ENCODE measurements around the gene SH3PXD2A. TPM values are rescaled to one million over a fixed set of nuclear protein-coding genes. Genes with fewer than 3 reads are reported as not detected.
"Not testable (repeated sequence)": the region's sequence is repeated elsewhere in the genome, so short reads cannot be mapped to it uniquely, and the experiment has no call there.

The SH3PXD2A gene
- total RNA-seq, 8 experiments from 2014 or later: 7.8 to 34.3 (median 12.8) TPM

- in situ Hi-C loops (cut with MboI; ENCODE audit: low pct_unique_long_range_greater_than_20kb in 2 of 9, low sequenced_read_pairs in 9 of 9, unreplicated experiment in 9 of 9): loop anchor here in 4 of 9 experiments (25.0 kb wide), 1 partner anchor 141 kb away; no protein-coding TSS in a partner anchor
- peak overlapping the region in 1 of 2 donors; percentile 77 for H3K27ac ChIP-seq
- H3K4me3 ChIP-seq: peak overlapping the region; percentile 45 to 85 (median 77)
- ATAC-seq (replicated peaks in 6 of 8): no peak
- WGBS, 10 experiments: 31 to 92% (median 62%) methylated on average over 2 to 6 of the region's 9 CpGs; no CpG with 5 or more reads in 2 of the 10 experiments
- peaks cover 37 to 42% of the 10 kb centered on the region in 2 donors for H3K4me1 ChIP-seq (replicated peaks in 1 of 2)
These were observed 1.7 kb downstream of the SH3PXD2A start for GRCh38 chr10:103853428-103854264.

- Histone ChIP-seq H3K4me3 (no peak overlapping the region), H3K4me1 (replicated peaks in 1 of 2) (peaks cover 37 to 40% of the 10 kb centered on the region in 2 donors), H3K27ac (no peak overlapping the region)
- WGBS, 10 experiments: 17 to 100% (median 81%) methylated on average over 2 to 7 of the region's 7 CpGs; no CpG with 5 or more reads in 1 of the 10 experiments
- in situ Hi-C loops (cut with MboI; ENCODE audit: low pct_unique_long_range_greater_than_20kb in 2 of 9, low sequenced_read_pairs in 9 of 9, unreplicated experiment in 9 of 9): loop anchor here in 4 of 9 experiments (25.0 kb wide), 1 partner anchor 141 kb away; no protein-coding TSS in a partner anchor
- no peak for ATAC-seq (replicated peaks in 6 of 8)
These were observed 2.5 kb downstream of the SH3PXD2A start for GRCh38 chr10:103852856-103853255.

GRCh38 chr10:103852189-103852711 lies 3.1 kb downstream of the SH3PXD2A start:
- no peak overlapping the region for H3K4me3 ChIP-seq

GRCh38 chr10:103851261-103851660 lies 4.1 kb downstream of the SH3PXD2A start:
- Histone ChIP-seq H3K4me3 (no peak overlapping the region), H3K4me1 (replicated peaks in 1 of 2) (peaks cover 25 to 32% of the 10 kb centered on the region in 2 donors), H3K27ac (no peak overlapping the region)
- in situ Hi-C loops (cut with MboI; ENCODE audit: low pct_unique_long_range_greater_than_20kb in 2 of 9, low sequenced_read_pairs in 9 of 9, unreplicated experiment in 9 of 9): loop anchor here in 4 of 9 experiments (25.0 kb wide), 1 partner anchor 139 kb away; no protein-coding TSS in a partner anchor
- ATAC-seq (replicated peaks in 6 of 8): no peak
- WGBS, 10 experiments: 64 to 100% (median 100%) methylated on average over 1 to 3 of the region's 4 CpGs; no CpG with 5 or more reads in 1 of the 10 experiments

More at GRCh38 chr10:103852189-103852711, 3.1 kb downstream of the SH3PXD2A start:
- Histone ChIP-seq H3K4me1 (replicated peaks in 1 of 2) (peaks cover 31 to 34% of the 10 kb centered on the region in 2 donors), H3K27ac (no peak overlapping the region)
- in situ Hi-C loops (cut with MboI; ENCODE audit: low pct_unique_long_range_greater_than_20kb in 2 of 9, low sequenced_read_pairs in 9 of 9, unreplicated experiment in 9 of 9): loop anchor here in 4 of 9 experiments (25.0 kb wide), 1 partner anchor 140 kb away; no protein-coding TSS in a partner anchor
- WGBS, 10 experiments: 77 to 100% (median 85%) methylated on average over 1 to 4 of the region's 11 CpGs; no CpG with 5 or more reads in 5 of the 10 experiments
- peak in 1 of 8 experiments; percentile 9 for ATAC-seq (replicated peaks in 6 of 8)

- in situ Hi-C loops (cut with MboI; ENCODE audit: low pct_unique_long_range_greater_than_20kb in 2 of 9, low sequenced_read_pairs in 9 of 9, unreplicated experiment in 9 of 9): loop anchor here in 4 of 9 experiments (25.0 kb wide), 1 partner anchor 138 kb away; no protein-coding TSS in a partner anchor
- peaks cover 29 to 36% of the 10 kb centered on the region in 2 donors for H3K4me1 ChIP-seq (replicated peaks in 1 of 2)
- H3K4me3 ChIP-seq: no peak overlapping the region
- ATAC-seq (replicated peaks in 6 of 8): no peak
- WGBS, 10 experiments: 15 to 80% (median 67%) methylated on average over 1 to 3 of the region's 3 CpGs; no CpG with 5 or more reads in 5 of the 10 experiments
- H3K27ac ChIP-seq: no peak overlapping the region
These were observed 4.8 kb downstream of the SH3PXD2A start for GRCh38 chr10:103850572-103850895.

GRCh38 chr10:103849880-103850571 lies 5.3 kb downstream of the SH3PXD2A start:
- Histone ChIP-seq H3K27ac (no peak overlapping the region), H3K4me3 (no peak overlapping the region), H3K4me1 (replicated peaks in 1 of 2) (peaks cover 29 to 36% of the 10 kb centered on the region in 2 donors)
- WGBS, 10 experiments: 0 to 84% (median 65%) methylated on average over 1 to 7 of the region's 8 CpGs
- in situ Hi-C loops (cut with MboI; ENCODE audit: low pct_unique_long_range_greater_than_20kb in 2 of 9, low sequenced_read_pairs in 9 of 9, unreplicated experiment in 9 of 9): loop anchor here in 4 of 9 experiments (25.0 kb wide), 1 partner anchor 138 kb away; no protein-coding TSS in a partner anchor
- peak in 2 of 8 experiments; percentile 5 to 14 for ATAC-seq (replicated peaks in 6 of 8)

- 70 to 93% (median 76%) methylated on average over 2 to 3 of the region's 10 CpGs; no CpG with 5 or more reads in 6 of the 10 experiments for WGBS, 10 experiments
- Histone ChIP-seq H3K27ac (no peak overlapping the region), H3K4me1 (replicated peaks in 1 of 2) (peaks cover 29 to 36% of the 10 kb centered on the region in 2 donors), H3K4me3 (no peak overlapping the region)
- in situ Hi-C loops (cut with MboI; ENCODE audit: low pct_unique_long_range_greater_than_20kb in 2 of 9, low sequenced_read_pairs in 9 of 9, unreplicated experiment in 9 of 9): no loop called here
- no peak for ATAC-seq (replicated peaks in 6 of 8)
These were observed 6.0 kb downstream of the SH3PXD2A start for GRCh38 chr10:103849212-103849877.

GRCh38 chr10:103847909-103848468 lies 7.4 kb downstream of the SH3PXD2A start:
- 40 to 83% (median 60%) methylated on average over 1 to 6 of the region's 8 CpGs; no CpG with 5 or more reads in 4 of the 10 experiments for WGBS, 10 experiments

GRCh38 chr10:103847346-103847745 lies 8.0 kb downstream of the SH3PXD2A start:
- no peak for ATAC-seq (replicated peaks in 6 of 8)
- Histone ChIP-seq H3K4me3 (no peak overlapping the region), H3K4me1 (replicated peaks in 1 of 2) (peaks cover 20 to 22% of the 10 kb centered on the region in 2 donors), H3K27ac (no peak overlapping the region)
- WGBS, 10 experiments: 80 to 100% (median 100%) methylated on average over 1 to 5 of the region's 7 CpGs; no CpG with 5 or more reads in 3 of the 10 experiments
- in situ Hi-C loops (cut with MboI; ENCODE audit: low pct_unique_long_range_greater_than_20kb in 2 of 9, low sequenced_read_pairs in 9 of 9, unreplicated experiment in 9 of 9): no loop called here

More at GRCh38 chr10:103847909-103848468, 7.4 kb downstream of the SH3PXD2A start:
- Histone ChIP-seq H3K4me3 (no peak overlapping the region), H3K27ac (no peak overlapping the region), H3K4me1 (replicated peaks in 1 of 2) (peaks cover 26% of the 10 kb centered on the region in 2 donors)
- in situ Hi-C loops (cut with MboI; ENCODE audit: low pct_unique_long_range_greater_than_20kb in 2 of 9, low sequenced_read_pairs in 9 of 9, unreplicated experiment in 9 of 9): no loop called here
- peak in 1 of 8 experiments; percentile 9 for ATAC-seq (replicated peaks in 6 of 8)

GRCh38 chr10:103845972-103846371 lies 9.4 kb downstream of the SH3PXD2A start:
- in situ Hi-C loops (cut with MboI; ENCODE audit: low pct_unique_long_range_greater_than_20kb in 2 of 9, low sequenced_read_pairs in 9 of 9, unreplicated experiment in 9 of 9): no loop called here
- no peak overlapping the region for H3K27ac ChIP-seq
- 0 to 63% (median 30%) methylated on average over 1 to 3 of the region's 5 CpGs; no CpG with 5 or more reads in 5 of the 10 experiments for WGBS, 10 experiments
- H3K4me1 ChIP-seq (replicated peaks in 1 of 2): peaks cover 18 to 20% of the 10 kb centered on the region in 2 donors
- ATAC-seq (replicated peaks in 6 of 8): peak; percentile 31 to 93 (median 78)
- H3K4me3 ChIP-seq: no peak overlapping the region

- H3K4me3 ChIP-seq; in situ Hi-C loops (cut with MboI; ENCODE audit: low pct_unique_long_range_greater_than_20kb in 2 of 9, low sequenced_read_pairs in 9 of 9, unreplicated experiment in 9 of 9): not testable (repeated sequence)
These were observed 10.0 kb downstream of the SH3PXD2A start for GRCh38 chr10:103845346-103845745.

More at GRCh38 chr10:103845346-103845745, 10.0 kb downstream of the SH3PXD2A start:
- 29 to 100% (median 78%) methylated on average over 2 to 3 of the region's 3 CpGs for WGBS, 10 experiments
- peaks cover 25 to 27% of the 10 kb centered on the region in 2 donors for H3K4me1 ChIP-seq (replicated peaks in 1 of 2)
- not testable (repeated sequence) for H3K27ac ChIP-seq
- ATAC-seq (replicated peaks in 6 of 8): peak in 3 of 8 experiments; percentile 10 to 56 (median 15)
